Ishikawa (cell line): ENCODE data around the gene DRGX.

Experiments
- CEBPB ChIP-seq: IDR thresholded peaks from 2 replicates; pipeline ENCODE4 v1.6.1; 2012
- CREB1 ChIP-seq: IDR thresholded peaks from 2 replicates; pipeline ENCODE4 v1.6.1; 2012; ENCODE audit warnings: low read depth
- EGR1 ChIP-seq: IDR thresholded peaks from 2 replicates; pipeline ENCODE4 v1.6.1; 2012
- EP300 ChIP-seq: IDR thresholded peaks from 2 replicates; pipeline ENCODE4 v1.6.1; 2012; ENCODE audit warnings: borderline replicate concordance
- FOXM1 ChIP-seq: IDR thresholded peaks from 2 replicates; pipeline ENCODE4 v1.6.1; 2012; ENCODE audit warnings: low read depth, borderline replicate concordance
- MAX ChIP-seq: IDR thresholded peaks from 2 replicates; pipeline ENCODE4 v1.6.1; 2012
- NFIC ChIP-seq: IDR thresholded peaks from 2 replicates; pipeline ENCODE4 v1.6.1; 2012
- RAD21 ChIP-seq: IDR thresholded peaks from 2 replicates; pipeline ENCODE4 v1.6.1; 2012; ENCODE audit warnings: low read depth
- REST ChIP-seq: IDR thresholded peaks from 2 replicates; pipeline ENCODE4 v1.6.1; 2012; ENCODE audit warnings: low read depth, mild to moderate bottlenecking
- TAF1 ChIP-seq: IDR thresholded peaks from 2 replicates; pipeline ENCODE4 v1.6.1; 2012; ENCODE audit warnings: low read depth, mild to moderate bottlenecking
- TEAD4 ChIP-seq: IDR thresholded peaks from 2 replicates; pipeline ENCODE4 v1.6.1; 2012
- USF1 ChIP-seq: IDR thresholded peaks from 2 replicates; pipeline ENCODE4 v1.6.1; 2012
- YY1 ChIP-seq: IDR thresholded peaks from 2 replicates; pipeline ENCODE4 v1.6.1; 2012; ENCODE audit warnings: low read depth
- ZBTB7A ChIP-seq: IDR thresholded peaks from 2 replicates; pipeline ENCODE4 v1.6.1; 2012; ENCODE audit warnings: low read depth

GRCh38 chr10:49379596-49380410 lies 16.1 kb downstream of the DRGX start:
- TF ChIP-seq EP300 (no peak), CREB1 (no peak), RAD21 (no peak), EGR1 (no peak), ZBTB7A (no peak), MAX (no peak), USF1 (no peak), TEAD4 (no peak), CEBPB (no peak), NFIC (no peak), YY1 (no peak), REST (no peak), FOXM1 (no peak), TAF1 (no peak)
